ENCODE measurements around the gene NGB.

GRCh38 chr14:77316872-77317301 lies 45.9 kb upstream of the NGB start:
- no peak for TF ChIP-seq CTCF (IDR thresholded peaks at IDR 0.05)
- TF ChIP-seq POLR2A (IDR thresholded peaks at IDR 0.05): no peak
